Liver (tissue), 9 donors: ENCODE data around the gene KLHDC8A. TPM values are rescaled to one million over a fixed set of nuclear protein-coding genes. Genes with fewer than 3 reads are reported as not detected.

Source experiments
- DNase-seq: peaks from one replicate; pipeline ENCODE4 v3.0.0-alpha.2; 2017; ENCODE audit warnings: low spot score
- H3K27ac ChIP-seq, 2 donors: one replicate each; pipeline ENCODE4 v1.7.0; 2013; ENCODE audit warnings: inconsistent platforms in 2 of 2, low read length in 2 of 2, control low read depth in 1 of 2, low read depth in 1 of 2, mild to moderate bottlenecking in 1 of 2
- H3K27me3 ChIP-seq, 4 donors: one replicate each; pipeline versions ENCODE4 v1.6.1 to v1.7.0; 2013; ENCODE audit warnings: low read length in 3 of 4, inconsistent platforms in 1 of 4, mild to moderate bottlenecking in 1 of 4, moderate library complexity in 1 of 4; ENCODE audit not compliant: control insufficient read depth in 4 of 4, insufficient read depth in 4 of 4
- H3K36me3 ChIP-seq, 4 donors: one replicate each; pipeline versions ENCODE4 v1.6.1 to v1.7.0; 2013; ENCODE audit warnings: low read length in 3 of 4, mild to moderate bottlenecking in 3 of 4, low read depth in 1 of 4, moderate library complexity in 1 of 4; ENCODE audit not compliant: control insufficient read depth in 4 of 4, insufficient read depth in 3 of 4
- H3K4me1 ChIP-seq, 4 donors: one replicate each; pipeline versions ENCODE4 v1.6.1 to v1.7.0; 2013; ENCODE audit warnings: low read length in 3 of 4, mild to moderate bottlenecking in 3 of 4, moderate library complexity in 1 of 4; ENCODE audit not compliant: control insufficient read depth in 4 of 4, insufficient read depth in 4 of 4
- H3K4me3 ChIP-seq, 3 donors: one replicate each; pipeline versions ENCODE4 v1.6.1 to v1.7.0; 2013; ENCODE audit warnings: low read length in 3 of 3, control low read depth in 1 of 3, low read depth in 1 of 3, mild to moderate bottlenecking in 1 of 3
- H3K9ac ChIP-seq, 2 donors: one replicate each; pipeline ENCODE4 v1.7.0; 2013; ENCODE audit warnings: low read length in 2 of 2, mild to moderate bottlenecking in 2 of 2, moderate library complexity in 2 of 2, control low read depth in 1 of 2, low read depth in 1 of 2
- H3K9me3 ChIP-seq, 4 donors: one replicate each; pipeline versions ENCODE4 v1.6.1 to v1.7.0; 2013; ENCODE audit warnings: low read length in 3 of 4; ENCODE audit not compliant: control insufficient read depth in 4 of 4
- ATF3 ChIP-seq: IDR thresholded peaks from 2 replicates; pipeline ENCODE4 v1.6.1; 2016; ENCODE audit warnings: antibody characterized with exemption
- CTCF ChIP-seq: fragments of 150-350 bp; IDR thresholded peaks from 2 replicates; pipeline ENCODE4 v1.5.1; 2017; ENCODE audit warnings: improper control_type of control experiment, low read depth, low read length; ENCODE audit not compliant: missing input control
- EGR1 ChIP-seq, 2 donors: IDR thresholded peaks; 2 replicates each; pipeline ENCODE4 v1.6.1; 2016 to 2018; ENCODE audit warnings: antibody characterized with exemption in 2 of 2, low read depth in 2 of 2
- FOXA1 ChIP-seq: IDR thresholded peaks from 2 replicates; pipeline ENCODE4 v1.6.1; 2016; ENCODE audit warnings: antibody characterized with exemption
- FOXA2 ChIP-seq: IDR thresholded peaks from 2 replicates; pipeline ENCODE4 v1.6.1; 2016; ENCODE audit warnings: antibody characterized with exemption
- GABPA ChIP-seq, 2 donors: IDR thresholded peaks in 1 of 2; conservative IDR thresholded peaks in 1 of 2; 2 replicates each; pipeline ENCODE4 v1.6.1; 2016; ENCODE audit warnings: antibody characterized with exemption in 2 of 2, mild to moderate bottlenecking in 1 of 2, moderate library complexity in 1 of 2
- HNF4A ChIP-seq, 2 donors: conservative IDR thresholded peaks; 2 replicates each; pipeline ENCODE4 v1.6.1; 2016; ENCODE audit warnings: antibody characterized with exemption in 2 of 2, mild to moderate bottlenecking in 2 of 2
- HNF4G ChIP-seq: IDR thresholded peaks from 2 replicates; pipeline ENCODE4 v1.6.1; 2016; ENCODE audit warnings: antibody characterized with exemption
- JUND ChIP-seq, 2 donors: IDR thresholded peaks; 2 replicates each; pipeline ENCODE4 v1.6.1; 2016; ENCODE audit warnings: antibody characterized with exemption in 2 of 2
- NR2F2 ChIP-seq: IDR thresholded peaks from 2 replicates; pipeline ENCODE4 v1.6.1; 2016; ENCODE audit warnings: antibody characterized with exemption
- RAD21 ChIP-seq, 2 donors: IDR thresholded peaks; 2 replicates each; pipeline ENCODE4 v1.6.1; 2016; ENCODE audit warnings: antibody characterized with exemption in 2 of 2, mild to moderate bottlenecking in 2 of 2
- RXRA ChIP-seq, 2 donors: IDR thresholded peaks; 2 replicates each; pipeline ENCODE4 v1.6.1; 2017 to 2018; ENCODE audit warnings: antibody characterized with exemption in 2 of 2, mild to moderate bottlenecking in 1 of 2
- SP1 ChIP-seq: IDR thresholded peaks from 2 replicates; pipeline ENCODE4 v1.6.1; 2018; ENCODE audit warnings: antibody characterized with exemption, mild to moderate bottlenecking
- TAF1 ChIP-seq: conservative IDR thresholded peaks from 2 replicates; pipeline ENCODE4 v1.6.1; 2016; ENCODE audit warnings: antibody characterized with exemption, mild to moderate bottlenecking
- YY1 ChIP-seq: IDR thresholded peaks from 2 replicates; pipeline ENCODE4 v1.6.1; 2016; ENCODE audit warnings: antibody characterized with exemption, mild to moderate bottlenecking
- WGBS: extraction: QIAGEN DNeasy Blood & Tissue Kit; methylation state at CpG from one replicate; pipeline ENCODE4 v1.1.7; 2013; 5-methylcytosine and 5-hydroxymethylcytosine counted together
- polyA plus RNA-seq, 2 donors: library from polyadenylated mRNA; stranded (reverse) in 1 of 2; unstranded in 1 of 2; fragments of 200-250 nt in 1 of 2; fragments of >200 nt in 1 of 2; fragmentation: Nextera tagmentation in 1 of 2; extraction: Ambion mirVana in 1 of 2; gene quantifications; one replicate each; pipeline versions ENCODE4 v1.2.1 to v1.2.3, GENCODE V29; 2013 to 2015
- total RNA-seq, 2 donors: library from RNA; depleted of rRNA; stranded (reverse); fragments of >200 nt; gene quantifications; one replicate each; pipeline ENCODE4 v1.2.3, GENCODE V29; 2014
- TF ChIP-seq, protein P1 (sequence below): IDR thresholded peaks from 2 replicates; pipeline ENCODE4 v1.6.1; 2016; ENCODE audit warnings: antibody characterized with exemption
- TF ChIP-seq, protein P2 (sequence below): IDR thresholded peaks from 2 replicates; pipeline ENCODE4 v1.6.1; 2016; ENCODE audit warnings: antibody characterized with exemption, mild to moderate bottlenecking
- TF ChIP-seq, protein P3 (sequence below): IDR thresholded peaks from 2 replicates; pipeline ENCODE4 v1.6.1; 2016; ENCODE audit warnings: antibody characterized with exemption
- donor health status: healthy.
- donor health status: healthy.
- donor health status: healthy.
- donor health status: healthy.
- donor health status: healthy.

KLHDC8A gene
- total and polyA plus RNA-seq, 4 donors, result 0.02 to 0.05 TPM; not detected in 2

DNA sequence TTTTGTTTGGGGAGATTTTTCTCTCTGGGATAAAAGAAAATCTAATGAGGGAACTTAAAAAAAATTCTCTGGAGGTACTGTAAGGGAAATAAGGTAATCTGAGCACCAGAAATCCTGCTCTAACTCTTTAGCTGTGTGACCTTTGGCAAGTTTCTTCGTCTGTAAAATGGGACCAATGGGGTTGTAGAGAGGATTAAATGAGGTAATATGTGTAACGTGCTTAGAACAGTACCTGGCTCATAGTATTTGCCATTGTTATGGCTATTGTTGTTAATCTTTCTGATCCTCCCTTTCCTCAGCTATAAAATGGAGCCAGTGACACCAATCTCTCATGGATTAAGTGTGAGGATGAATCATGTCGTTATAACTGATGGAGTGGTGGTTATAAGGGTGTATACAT lies 845 bp upstream of the KLHDC8A start:
- no peaks in the 10 kb centered on the region for H3K36me3 ChIP-seq
- WGBS, result 71% methylated on average over 3 of the region's 3 CpGs
- H3K27me3 ChIP-seq, result peaks cover 0 to 13% (median 5%) of the 10 kb centered on the region in 4 donors
- H3K9ac ChIP-seq, result no peak overlapping the region
- DNase-seq, result no peak
- H3K4me3 ChIP-seq, result no peak overlapping the region
- no peak for TF ChIP-seq CTCF
- TF ChIP-seq RXRA (IDR thresholded peaks at IDR 0.05), result no peak
- TF ChIP-seq HNF4A (conservative IDR thresholded peaks at IDR 0.05), result no peak
- TF ChIP-seq SP1, result no peak
- no peak for TF ChIP-seq FOXA2
- no peak for TF ChIP-seq EGR1 (IDR thresholded peaks at IDR 0.05; ENCODE audit: low read depth in 2 of 2)
- TF ChIP-seq HNF4G, result no peak
- TF ChIP-seq YY1, result no peak
- TF ChIP-seq NR2F2, result no peak
- TF ChIP-seq, protein P1, sequence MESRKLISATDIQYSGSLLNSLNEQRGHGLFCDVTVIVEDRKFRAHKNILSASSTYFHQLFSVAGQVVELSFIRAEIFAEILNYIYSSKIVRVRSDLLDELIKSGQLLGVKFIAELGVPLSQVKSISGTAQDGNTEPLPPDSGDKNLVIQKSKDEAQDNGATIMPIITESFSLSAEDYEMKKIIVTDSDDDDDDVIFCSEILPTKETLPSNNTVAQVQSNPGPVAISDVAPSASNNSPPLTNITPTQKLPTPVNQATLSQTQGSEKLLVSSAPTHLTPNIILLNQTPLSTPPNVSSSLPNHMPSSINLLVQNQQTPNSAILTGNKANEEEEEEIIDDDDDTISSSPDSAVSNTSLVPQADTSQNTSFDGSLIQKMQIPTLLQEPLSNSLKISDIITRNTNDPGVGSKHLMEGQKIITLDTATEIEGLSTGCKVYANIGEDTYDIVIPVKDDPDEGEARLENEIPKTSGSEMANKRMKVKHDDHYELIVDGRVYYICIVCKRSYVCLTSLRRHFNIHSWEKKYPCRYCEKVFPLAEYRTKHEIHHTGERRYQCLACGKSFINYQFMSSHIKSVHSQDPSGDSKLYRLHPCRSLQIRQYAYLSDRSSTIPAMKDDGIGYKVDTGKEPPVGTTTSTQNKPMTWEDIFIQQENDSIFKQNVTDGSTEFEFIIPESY, result no peak
- TF ChIP-seq JUND (IDR thresholded peaks at IDR 0.05), result no peak
- TF ChIP-seq, protein P2, sequence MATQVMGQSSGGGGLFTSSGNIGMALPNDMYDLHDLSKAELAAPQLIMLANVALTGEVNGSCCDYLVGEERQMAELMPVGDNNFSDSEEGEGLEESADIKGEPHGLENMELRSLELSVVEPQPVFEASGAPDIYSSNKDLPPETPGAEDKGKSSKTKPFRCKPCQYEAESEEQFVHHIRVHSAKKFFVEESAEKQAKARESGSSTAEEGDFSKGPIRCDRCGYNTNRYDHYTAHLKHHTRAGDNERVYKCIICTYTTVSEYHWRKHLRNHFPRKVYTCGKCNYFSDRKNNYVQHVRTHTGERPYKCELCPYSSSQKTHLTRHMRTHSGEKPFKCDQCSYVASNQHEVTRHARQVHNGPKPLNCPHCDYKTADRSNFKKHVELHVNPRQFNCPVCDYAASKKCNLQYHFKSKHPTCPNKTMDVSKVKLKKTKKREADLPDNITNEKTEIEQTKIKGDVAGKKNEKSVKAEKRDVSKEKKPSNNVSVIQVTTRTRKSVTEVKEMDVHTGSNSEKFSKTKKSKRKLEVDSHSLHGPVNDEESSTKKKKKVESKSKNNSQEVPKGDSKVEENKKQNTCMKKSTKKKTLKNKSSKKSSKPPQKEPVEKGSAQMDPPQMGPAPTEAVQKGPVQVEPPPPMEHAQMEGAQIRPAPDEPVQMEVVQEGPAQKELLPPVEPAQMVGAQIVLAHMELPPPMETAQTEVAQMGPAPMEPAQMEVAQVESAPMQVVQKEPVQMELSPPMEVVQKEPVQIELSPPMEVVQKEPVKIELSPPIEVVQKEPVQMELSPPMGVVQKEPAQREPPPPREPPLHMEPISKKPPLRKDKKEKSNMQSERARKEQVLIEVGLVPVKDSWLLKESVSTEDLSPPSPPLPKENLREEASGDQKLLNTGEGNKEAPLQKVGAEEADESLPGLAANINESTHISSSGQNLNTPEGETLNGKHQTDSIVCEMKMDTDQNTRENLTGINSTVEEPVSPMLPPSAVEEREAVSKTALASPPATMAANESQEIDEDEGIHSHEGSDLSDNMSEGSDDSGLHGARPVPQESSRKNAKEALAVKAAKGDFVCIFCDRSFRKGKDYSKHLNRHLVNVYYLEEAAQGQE, result no peak
- no peak for TF ChIP-seq RAD21 (IDR thresholded peaks at IDR 0.05)
- TF ChIP-seq, protein P3, sequence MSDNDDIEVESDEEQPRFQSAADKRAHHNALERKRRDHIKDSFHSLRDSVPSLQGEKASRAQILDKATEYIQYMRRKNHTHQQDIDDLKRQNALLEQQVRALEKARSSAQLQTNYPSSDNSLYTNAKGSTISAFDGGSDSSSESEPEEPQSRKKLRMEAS, result no peak
- no peak for TF ChIP-seq TAF1
- TF ChIP-seq GABPA (IDR thresholded peaks at IDR 0.05 in 1 of 2, conservative IDR thresholded peaks at IDR 0.05 in 1 of 2), result no peak
- no peak for TF ChIP-seq FOXA1
- no peak for TF ChIP-seq ATF3
- no peak overlapping the region for H3K27ac ChIP-seq
- H3K9me3 ChIP-seq, result no peaks in the 10 kb centered on the region
- no peaks in the 10 kb centered on the region for H3K4me1 ChIP-seq
